K562 (cell line): ENCODE measurements around the gene FMN1. TPM values are rescaled to one million over a fixed set of nuclear protein-coding genes. Genes with fewer than 3 reads are reported as not detected.

Experiments used
- ATAC-seq: fragments of 200-7000 bp; cut with Tn5 transposase; 3 replicates; pipeline ENCODE4 v1.9.1; 2020; ENCODE audit warnings: moderate library complexity
- BruUV-seq: library from RNA; stranded (reverse); fragments of 400-500 nt; replicated peaks from 2 replicates; lab custom pipeline; 2021; lab: Mats Ljungman, UMichigan
- CTCF ChIA-PET: fragments of 300-600 bp; formaldehyde crosslinking; extraction: SDS; loops from one replicate; lab custom pipeline; 2021; ENCODE audit warnings: low intra/inter-chr PET ratio; lab: Yijun Ruan, JAX
- POLR2A ChIA-PET: fragments of 300-600, 350-650 bp; sonication (Branson Sonifier 250); formaldehyde crosslinking; extraction: SDS; loops from one replicate; lab custom pipeline; 2021; ENCODE audit warnings: antibody characterized with exemption, inconsistent platforms; lab: Yijun Ruan, JAX
- DNase-seq, 4 experiments: peaks; one replicate each; pipeline versions ENCODE4 v3.0.0 to v3.0.0-alpha.2; 2011 to 2018; ENCODE audit warnings: low spot score in 3 of 4, mixed read lengths in 3 of 4; ENCODE audit errors: extremely low read depth in 1 of 4
- FAIRE-seq: peaks from 2 replicates; lab custom pipeline; 2011; peaks lifted over from hg19 to GRCh38; lab: Jason Lieb, UNC
- H2AFZ ChIP-seq: 2 replicates; pipeline ENCODE4 v1.6.0; 2011; ENCODE audit warnings: low read depth, low read length, control low read depth, inconsistent platforms
- H3K27ac ChIP-seq: fragments of 200-600 bp; 3 replicates; pipeline ENCODE4 v1.8.0; 2011; ENCODE audit warnings: low read depth, mild to moderate bottlenecking, control low read depth, inconsistent platforms, low read length, moderate library complexity, mixed read lengths; ENCODE audit errors: extremely low read depth
- H3K27me3 ChIP-seq, 2 experiments: fragments of 300-600 bp in 1 of 2; 2 replicates in 1 of 2; 3 replicates in 1 of 2; pipeline versions ENCODE4 v1.6.0 to v1.8.0; 2011; ENCODE audit warnings: inconsistent platforms in 2 of 2, low read length in 2 of 2, mild to moderate bottlenecking in 1 of 2, mixed read lengths in 1 of 2, moderate library complexity in 1 of 2; ENCODE audit not compliant: control insufficient read depth in 2 of 2, insufficient read depth in 2 of 2
- H3K36me3 ChIP-seq: fragments of 300-600 bp; 3 replicates; pipeline ENCODE4 v1.8.0; 2011; ENCODE audit warnings: mild to moderate bottlenecking, low read length, inconsistent platforms; ENCODE audit not compliant: control insufficient read depth, insufficient read depth
- H3K4me1 ChIP-seq, 2 experiments: fragments of 200-600 bp in 1 of 2; replicated peaks in 1 of 2; 2 replicates in 1 of 2; 3 replicates in 1 of 2; pipeline versions ENCODE4 v1.5.1 to v1.8.0; 2011; ENCODE audit warnings: inconsistent platforms in 2 of 2, low read length in 2 of 2, mild to moderate bottlenecking in 1 of 2, mixed read lengths in 1 of 2, moderate library complexity in 1 of 2; ENCODE audit not compliant: control insufficient read depth in 2 of 2, insufficient read depth in 2 of 2
- H3K4me2 ChIP-seq: 2 replicates; pipeline ENCODE4 v1.6.1; 2011; ENCODE audit warnings: low read length, control low read depth, inconsistent platforms, mixed read lengths; ENCODE audit not compliant: insufficient read depth
- H3K4me3 ChIP-seq: fragments of 200-600 bp; sonication (generic), shearing (Covaris generic); 2 replicates; pipeline ENCODE4 v1.5.1; 2016; ENCODE audit warnings: control low read depth, inconsistent platforms
- H3K79me2 ChIP-seq: fragments of 200-600 bp; 3 replicates; pipeline ENCODE4 v1.8.0; 2011; ENCODE audit warnings: low read length, inconsistent platforms; ENCODE audit not compliant: control insufficient read depth, insufficient read depth
- H3K9ac ChIP-seq, 2 experiments: 2 replicates each; pipeline versions ENCODE4 v1.6.0 to v1.6.1; 2011; ENCODE audit warnings: low read depth in 2 of 2, low read length in 2 of 2, control low read depth in 1 of 2, inconsistent platforms in 1 of 2, mild to moderate bottlenecking in 1 of 2, mixed read lengths in 1 of 2; ENCODE audit not compliant: insufficient read depth in 1 of 2
- H3K9me1 ChIP-seq: one replicate; pipeline ENCODE4 v1.6.0; 2011; ENCODE audit warnings: inconsistent platforms, mild to moderate bottlenecking, low read length, moderate library complexity; ENCODE audit not compliant: control insufficient read depth, insufficient read depth
- H3K9me3 ChIP-seq: replicated peaks from 2 replicates; pipeline ENCODE4 v1.5.1; 2011; ENCODE audit warnings: low read depth, low read length, inconsistent platforms; ENCODE audit not compliant: control insufficient read depth, insufficient read depth
- H4K20me1 ChIP-seq: replicated peaks from 2 replicates; pipeline ENCODE4 v1.6.1; 2011; ENCODE audit warnings: low read length, inconsistent platforms, mixed read lengths; ENCODE audit not compliant: control insufficient read depth, insufficient read depth
- C11orf30 ChIP-seq: fragments of 450-650 bp; IDR thresholded peaks from 2 replicates; pipeline ENCODE4 v1.6.1; 2016; ENCODE audit warnings: low read depth, mild to moderate bottlenecking
- FOSL1 ChIP-seq: fragments of 200-800 bp; sonication (Bioruptor generic); conservative IDR thresholded peaks from 2 replicates; pipeline ENCODE4 v1.6.1; 2016; ENCODE audit warnings: missing genetic modification characterization, missing compliant biosample characterization
- MAFF ChIP-seq: IDR thresholded peaks from 2 replicates; pipeline ENCODE4 v1.6.1; 2012; ENCODE audit warnings: low read length, improper control_type of control experiment
- MAFG ChIP-seq: fragments of 450-650 bp; conservative IDR thresholded peaks from 2 replicates; pipeline ENCODE4 v1.6.1; 2016; ENCODE audit warnings: missing genetic modification characterization, missing compliant biosample characterization
- MAFK ChIP-seq: IDR thresholded peaks from 2 replicates; pipeline ENCODE4 v1.6.1; 2011; ENCODE audit warnings: low read length, improper control_type of control experiment
- PREB ChIP-seq: sonication (generic); formaldehyde crosslinking; IDR thresholded peaks from 2 replicates; pipeline ENCODE4 v1.8.1; 2023; ENCODE audit warnings: mild to moderate bottlenecking, missing genetic modification reagents
- RFX1 ChIP-seq: fragments of 450-650 bp; IDR thresholded peaks from 2 replicates; pipeline ENCODE4 v1.6.1; 2016; ENCODE audit warnings: mild to moderate bottlenecking, moderate library complexity
- RHOXF2B ChIP-seq: fragments of 250-450 bp; sonication (Bioruptor Pico); conservative IDR thresholded peaks from 2 replicates; pipeline ENCODE4 v1.5.1; 2021
- ZNF316 ChIP-seq: fragments of 450-650 bp; IDR thresholded peaks from 2 replicates; pipeline ENCODE4 v1.6.1; 2016
- ZNF655 ChIP-seq: fragments of 250-450 bp; sonication (Bioruptor Pico); IDR thresholded peaks from 2 replicates; pipeline ENCODE4 v1.5.0; 2021
- WGBS: fragments of 100-300 bp; shearing (Covaris generic); methylation state at CpG from one replicate; pipeline ENCODE4 v1.1.6; 2016; ENCODE audit warnings: low coverage, mixed read lengths; ENCODE audit not compliant: insufficient coverage; ENCODE audit errors: missing lambda C conversion rate; 5-methylcytosine and 5-hydroxymethylcytosine counted together
- in situ Hi-C: fragments of 300-500 bp; cut with MboI; formaldehyde crosslinking; loops from 4 replicates; pipeline ENCODE4 v1.15.0; 2018; ENCODE audit warnings: inconsistent platforms, mixed read lengths
- intact Hi-C: fragments of 100-400 bp; cut with micrococcal nuclease; formaldehyde crosslinking; loops from 2 replicates; pipeline ENCODE4 v1.14.2; 2022
- polyA plus RNA-seq, 8 experiments: library from polyadenylated mRNA; depleted of rRNA in 4 of 8; stranded (reverse) in 5 of 8; unstranded in 3 of 8; fragments of >200 nt; fragmentation: Nextera tagmentation in 2 of 8; fragmentation: Illumina TruSeq in 1 of 8; extraction: Ambion mirVana in 2 of 8; extraction: Trizol in 1 of 8; gene quantifications; 2 replicates each; pipeline versions ENCODE4 v1.2.1 to v1.2.3, GENCODE V29; 2011 to 2014; ENCODE audit warnings: inconsistent platforms in 1 of 8, missing spikeins in 1 of 8
- total RNA-seq, 7 experiments: library from RNA; depleted of rRNA in 6 of 7; stranded (reverse); fragments of >200 nt in 6 of 7; fragmentation: Illumina TruSeq in 2 of 7; extraction: Trizol in 2 of 7; gene quantifications; 2 replicates each; pipeline versions ENCODE4 v1.2.1 to v1.2.3, GENCODE V29; 2011 to 2021; ENCODE audit warnings: low replicate concordance in 1 of 7

The FMN1 gene
- total and polyA plus RNA-seq, 9 of the 15 experiments (the other 6 are each of a cell fraction or from before 2014, with no cell fraction given), result 0.03 to 0.07 (median 0.04) TPM; not detected in 6

GRCh38 chr15:32877252-32878019, 317.1 kb downstream of the FMN1 start:
- intact Hi-C loops (no loop called here), in situ Hi-C loops (no loop called here)
- no peaks in the 10 kb centered on the region for H3K79me2 ChIP-seq
- CTCF ChIA-PET, result no interaction called here
- H3K9me1 ChIP-seq, result no peaks in the 10 kb centered on the region
- H3K4me1 ChIP-seq, result no peaks in the 10 kb centered on the region
- peak; percentile 85 for TF ChIP-seq ZNF316
- TF ChIP-seq RFX1, result no peak
- TF ChIP-seq MAFG, result peak; percentile 88
- 0 out of 2 replicates have a peak, but pooled peaks have one; percentile 24 for TF ChIP-seq FOSL1 (tag)
- peak; percentile 77 for TF ChIP-seq MAFK
- TF ChIP-seq RHOXF2B, result no peak
- TF ChIP-seq MAFF, result peak; percentile 70
- no peak for TF ChIP-seq PREB
- no peak for TF ChIP-seq ZNF655 (CRISPR knock-in tag)
- TF ChIP-seq C11orf30, result peak; percentile 80
- POLR2A ChIA-PET, result no interaction called here
- 0% methylated on average over 3 of the region's 3 CpGs for WGBS
- no peak overlapping the region for H3K27ac ChIP-seq
- FAIRE-seq (no peak), ATAC-seq (no peak), DNase-seq (no peak)
- H3K27me3 ChIP-seq, result no peaks in the 10 kb centered on the region
- no peak overlapping the region for H3K4me3 ChIP-seq
- no peak overlapping the region for H3K9ac ChIP-seq
- no peak overlapping the region for H3K4me2 ChIP-seq
- H4K20me1 ChIP-seq, result no peaks in the 10 kb centered on the region
- no peaks in the 10 kb centered on the region for H3K36me3 ChIP-seq
- no TSS peak for BruUV-seq
- no peaks in the 10 kb centered on the region for H3K9me3 ChIP-seq
- no peak overlapping the region for H2AFZ ChIP-seq
